Astrocyte of the cerebellum (primary cell): ENCODE data around the gene GAA.

ENCODE experiments used
- DNase-seq: peaks from one replicate; pipeline ENCODE4 v3.0.0-alpha.2; 2011; ENCODE audit warnings: low read depth
- H3K4me3 ChIP-seq: 2 replicates; pipeline ENCODE4 v1.5.1; 2011; ENCODE audit warnings: mild to moderate bottlenecking, low read depth, low read length, moderate library complexity
- CTCF ChIP-seq: IDR thresholded peaks from 2 replicates; pipeline ENCODE4 v1.5.1; 2012; ENCODE audit warnings: low read length, low read depth, moderate library complexity, mild to moderate bottlenecking; ENCODE audit errors: missing control alignments
- in situ Hi-C: cut with HindIII; loops from 2 replicates; pipeline ENCODE4 v1.10.0; 2017; ENCODE audit warnings: low sequenced_read_pairs

Gene GAA

DNA sequence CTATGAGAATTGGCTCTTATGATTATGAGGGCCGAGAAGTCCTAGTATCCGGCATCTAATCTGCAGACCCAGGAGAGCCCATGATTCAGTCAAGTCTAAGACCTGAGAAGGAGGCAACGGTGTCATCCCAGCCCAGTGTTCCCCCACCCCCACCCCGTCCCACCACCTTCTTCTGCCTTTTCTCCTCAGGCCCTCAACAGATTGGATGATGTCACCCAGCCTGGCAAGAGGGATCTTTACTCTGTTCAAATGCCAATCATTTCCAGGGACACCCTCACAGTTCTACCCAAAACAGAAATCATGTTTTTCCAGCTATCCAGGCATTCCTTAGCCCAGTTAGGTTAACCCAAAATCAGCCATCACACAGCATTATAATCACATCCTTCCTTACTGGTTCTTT is 10.0 kb upstream of the GAA start:
- no peak for TF ChIP-seq CTCF
- in situ Hi-C loops: loop anchor here (5.0 kb wide), 2 partner anchors 46 to 76 kb away; no protein-coding TSS in a partner anchor
- DNase-seq: no peak
- no peak overlapping the region for H3K4me3 ChIP-seq

DNA sequence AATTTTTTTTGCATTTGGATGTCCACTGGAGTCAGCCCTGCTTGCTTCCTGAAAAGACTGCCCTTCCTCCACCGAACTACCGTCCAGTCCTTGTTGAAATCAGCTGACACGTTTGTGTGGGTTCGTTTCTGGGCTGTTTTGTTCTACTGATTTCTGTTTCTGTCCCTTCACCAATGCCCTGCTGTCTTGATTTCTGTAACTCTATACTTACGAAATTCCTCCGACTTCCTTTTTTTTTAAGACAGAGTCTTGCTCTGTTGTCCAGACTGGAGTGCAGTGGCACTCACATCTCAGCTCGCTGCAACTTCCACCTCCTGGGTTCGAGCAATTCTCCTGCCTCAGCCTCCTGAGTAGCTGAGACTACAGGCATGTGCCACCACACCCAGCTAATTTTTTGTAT is 8.4 kb upstream of the GAA start:
- no peak for DNase-seq
- no peak for TF ChIP-seq CTCF
- in situ Hi-C loops: loop anchor here (5.0 kb wide), 2 partner anchors 44 to 74 kb away; no protein-coding TSS in a partner anchor
- H3K4me3 ChIP-seq: no peak overlapping the region

DNA sequence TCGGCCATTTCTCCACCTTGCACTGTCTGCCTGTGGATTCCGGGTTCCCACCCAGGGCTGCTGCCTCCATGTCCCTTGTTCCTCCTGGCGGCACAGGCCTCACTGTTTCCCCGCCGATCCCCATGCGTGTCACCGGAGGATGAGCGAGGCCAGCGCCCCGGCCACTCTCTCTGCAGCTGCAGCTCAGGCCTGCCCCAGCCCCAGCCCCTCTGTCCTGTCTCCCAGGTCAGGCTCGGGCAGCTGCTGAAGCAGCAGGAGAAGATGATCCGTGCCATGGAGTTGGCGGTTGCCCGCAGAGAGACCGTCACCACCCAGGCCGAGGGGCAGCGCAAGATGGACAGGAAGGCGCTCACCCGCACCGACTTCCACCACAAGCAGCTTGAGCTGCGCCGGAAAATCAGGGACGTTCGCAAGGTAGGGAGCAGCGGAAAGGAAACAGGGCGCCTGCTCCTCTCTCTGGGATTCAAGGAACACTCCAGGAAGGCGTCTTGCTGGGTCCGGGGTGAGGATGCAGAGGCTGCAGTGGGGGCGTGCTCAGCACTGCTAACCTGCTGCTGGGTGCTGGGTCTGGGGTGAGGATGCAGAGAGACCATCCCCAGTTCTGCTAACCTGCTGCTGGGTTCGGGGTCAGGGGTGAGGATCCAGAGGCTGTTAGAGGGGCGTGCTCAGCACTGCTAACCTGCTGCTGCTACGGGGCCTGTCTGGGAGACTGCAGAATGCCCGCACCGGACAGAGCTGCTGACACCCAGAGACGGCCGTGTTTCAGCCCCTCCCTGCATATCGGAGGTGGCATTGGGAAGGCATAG is 6.1 kb upstream of the GAA start:
- no peak for TF ChIP-seq CTCF
- no peak overlapping the region for H3K4me3 ChIP-seq
- no peak for DNase-seq
- in situ Hi-C loops: no loop called here

DNA sequence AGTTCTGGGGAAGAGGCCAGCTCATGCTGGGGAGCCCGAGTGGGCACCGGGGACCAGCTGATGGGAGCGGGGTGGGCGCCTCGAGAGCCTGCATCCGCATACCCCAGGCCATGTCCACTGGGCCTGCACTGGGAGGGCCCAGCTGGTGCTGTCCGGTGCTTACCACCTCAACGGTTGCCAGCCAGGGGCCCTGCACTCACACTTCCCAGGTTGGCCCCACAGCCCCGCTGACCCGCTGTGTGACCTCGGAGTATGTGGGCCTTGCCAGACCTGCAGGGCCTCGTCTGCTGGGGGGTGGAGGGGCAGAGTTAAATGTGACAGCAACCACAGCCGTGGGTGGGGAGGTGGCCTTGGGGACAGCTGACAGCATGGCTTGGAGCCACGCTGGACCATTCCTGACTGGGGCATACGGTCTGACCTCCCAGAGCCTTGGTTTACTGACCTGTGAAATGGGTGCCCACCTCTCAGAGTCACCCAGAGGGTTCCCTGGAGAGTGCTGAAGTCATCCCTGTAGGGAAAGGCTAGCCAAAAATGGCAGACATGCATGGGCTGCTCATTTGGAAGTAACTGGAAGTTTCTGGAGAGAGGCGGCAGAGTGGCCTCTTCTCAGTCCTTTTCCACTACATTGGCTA is 5.4 kb upstream of the GAA start:
- no peak for DNase-seq
- H3K4me3 ChIP-seq: no peak overlapping the region
- in situ Hi-C loops: no loop called here
- TF ChIP-seq CTCF: no peak

DNA sequence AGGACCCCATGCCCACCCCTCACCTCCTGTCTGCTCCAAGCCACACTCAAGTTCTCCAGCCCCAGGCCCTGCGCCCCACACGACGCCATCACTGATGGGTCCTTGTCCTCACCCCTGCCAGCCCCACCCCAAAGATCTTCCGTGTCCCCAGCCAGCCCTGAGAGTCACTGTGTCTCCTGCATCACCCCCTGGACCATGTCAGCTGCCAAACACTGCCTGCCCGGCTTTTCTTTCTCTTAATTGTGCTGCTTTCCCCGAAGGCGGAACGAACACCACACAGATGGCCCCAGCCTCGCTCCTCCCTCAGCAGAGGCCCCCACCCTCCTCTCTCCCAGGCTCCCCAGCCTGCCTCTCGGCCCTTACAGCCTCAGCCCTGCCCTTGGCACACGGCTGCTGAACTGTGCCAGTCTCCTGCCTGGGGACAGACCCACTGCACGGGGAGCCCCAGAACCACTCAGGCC is 4.8 kb upstream of the GAA start:
- no peak for DNase-seq
- in situ Hi-C loops: no loop called here

More for the DNA sequence above, 4.8 kb upstream of the GAA start:
- H3K4me3 ChIP-seq: no peak overlapping the region
- no peak for TF ChIP-seq CTCF
